ENCODE results near the gene MRPL12.

Gene MRPL12

GRCh38 chr17:81702934-81703746, at the start of gene MRPL12:
Gene MRPL12, plus strand, starts transcription at chr17:81703367. Its CDS starts 135 bp downstream, at chr17:81703502.
- peak; percentile 88 for DNase-seq

- no peak for DNase-seq
Measured at GRCh38 chr17:81655378-81656117, 47.6 kb upstream of the MRPL12 start.

GRCh38 chr17:81656118-81656743, 46.9 kb upstream of the MRPL12 start, which contains the start of gene PDE6G:
Gene PDE6G, minus strand, starts transcription at chr17:81656542. Its CDS starts 3,237 bp downstream, at chr17:81653305.
- DNase-seq, result no peak

GRCh38 chr17:81656835-81657234, 46.3 kb upstream of the MRPL12 start:
- no peak for DNase-seq

GRCh38 chr17:81659038-81659437, 44.1 kb upstream of the MRPL12 start:
- no peak for DNase-seq

GRCh38 chr17:81660441-81660840, 42.7 kb upstream of the MRPL12 start:
- no peak for DNase-seq

- DNase-seq, result no peak
Measured at GRCh38 chr17:81662002-81662401, 41.2 kb upstream of the MRPL12 start.

- DNase-seq, result no peak
Measured at GRCh38 chr17:81664051-81664470, 39.1 kb upstream of the MRPL12 start.

- DNase-seq, result peak; percentile 32
Measured at GRCh38 chr17:81665205-81666091, 37.7 kb upstream of the MRPL12 start.

GRCh38 chr17:81666092-81666341, 37.1 kb upstream of the MRPL12 start:
- no peak for DNase-seq

- peak; percentile 90 for DNase-seq
Measured at GRCh38 chr17:81666342-81667191, 36.6 kb upstream of the MRPL12 start, which contains the start of the genes CCDC137 and OXLD1. Gene CCDC137, plus strand, starts transcription at chr17:81666737. Its CDS starts 30 bp downstream, at chr17:81666767. Gene OXLD1, minus strand, starts transcription at chr17:81666605. Its CDS starts 28 bp downstream, at chr17:81666577.

- DNase-seq, result no peak
Measured at GRCh38 chr17:81667754-81668153, 35.4 kb upstream of the MRPL12 start.

- DNase-seq, result no peak
Measured at GRCh38 chr17:81672504-81672903, 30.7 kb upstream of the MRPL12 start.

GRCh38 chr17:81672954-81673353, 30.2 kb upstream of the MRPL12 start:
- no peak for DNase-seq

GRCh38 chr17:81673561-81674258, 29.5 kb upstream of the MRPL12 start:
- DNase-seq, result no peak

GRCh38 chr17:81675515-81676221, 27.5 kb upstream of the MRPL12 start:
- DNase-seq, result peak; percentile 37

GRCh38 chr17:81676906-81677305, 26.3 kb upstream of the MRPL12 start:
- no peak for DNase-seq

GRCh38 chr17:81680150-81680549, 23.0 kb upstream of the MRPL12 start:
- DNase-seq, result no peak

- DNase-seq, result no peak
Measured at GRCh38 chr17:81681672-81682071, 21.5 kb upstream of the MRPL12 start.

- DNase-seq, result no peak
Measured at GRCh38 chr17:81682565-81683207, 20.5 kb upstream of the MRPL12 start.
